HCT116 (cell line): ENCODE measurements around the gene SLC25A6. TPM values are rescaled to one million over a fixed set of nuclear protein-coding genes. Genes with fewer than 3 reads are reported as not detected.

Experiments
- ATAC-seq: fragments of 200-7000 bp; cut with Tn5 transposase; 2 replicates; pipeline ENCODE4 v1.9.1; 2020; ENCODE audit warnings: mild to moderate bottlenecking, moderate library complexity
- BruUV-seq: library from RNA; stranded (reverse); fragments of 400-500 nt; replicated peaks from 2 replicates; lab custom pipeline; 2021; lab: Mats Ljungman, UMichigan
- CTCF ChIA-PET: fragments of 300-600 bp; sonication (Branson Sonifier 250); formaldehyde crosslinking; loops from one replicate; lab custom pipeline; 2021; ENCODE audit warnings: antibody characterized with exemption; lab: Charles Lee
- POLR2A ChIA-PET: fragments of 300-600, 350-600 bp; sonication (Branson Sonifier 250); formaldehyde crosslinking; loops from one replicate; lab custom pipeline; 2021; ENCODE audit warnings: antibody characterized with exemption; lab: Charles Lee
- RAD21 ChIA-PET, 2 experiments: fragments of 300-600 bp; sonication (Branson Sonifier 250); formaldehyde crosslinking; loops; one replicate each; lab custom pipeline; 2023; ENCODE audit warnings: low total read pairs in 2 of 2; ENCODE audit not compliant: uncharacterized antibody in 2 of 2, unreplicated experiment in 2 of 2, low non-redundant PET in 1 of 2; lab: Charles Lee
- DNase-seq: peaks from one replicate; pipeline ENCODE4 v3.0.0-alpha.2; 2010; ENCODE audit warnings: low read depth, low spot score
- H2AFZ ChIP-seq: fragments of 200-600 bp; shearing (Covaris generic), sonication (generic); 2 replicates; pipeline ENCODE4 v1.6.1; 2017; ENCODE audit warnings: low read depth, mixed run types, mixed read lengths, antibody characterized with exemption, low read length; ENCODE audit not compliant: poor library complexity, severe bottlenecking
- H3K27ac ChIP-seq: 2 replicates; pipeline ENCODE4 v1.5.1; 2012; ENCODE audit warnings: low read depth, low read length
- H3K27me3 ChIP-seq: fragments of 200-600 bp; sonication (generic); 2 replicates; pipeline ENCODE4 v1.6.1; 2016; ENCODE audit warnings: mixed run types, low read length, mixed read lengths; ENCODE audit not compliant: insufficient read depth
- H3K36me3 ChIP-seq, 2 experiments: fragments of 200-500 bp in 1 of 2; fragments of 200-600 bp in 1 of 2; sonication (Bioruptor generic) in 1 of 2; sonication (generic) in 1 of 2; 2 replicates each; pipeline versions ENCODE4 v1.5.1 to v1.6.1; 2014 to 2016; ENCODE audit warnings: low read length in 2 of 2, inconsistent platforms in 1 of 2, mixed read lengths in 1 of 2, mixed run types in 1 of 2; ENCODE audit not compliant: insufficient read depth in 2 of 2, control insufficient read depth in 1 of 2
- H3K4me1 ChIP-seq, 2 experiments: fragments of 200-600 bp in 1 of 2; sonication (generic) in 1 of 2; 2 replicates each; pipeline versions ENCODE4 v1.5.1 to v1.6.1; 2012 to 2017; ENCODE audit warnings: low read length in 2 of 2, inconsistent platforms in 1 of 2, mild to moderate bottlenecking in 1 of 2, mixed read lengths in 1 of 2, mixed run types in 1 of 2, moderate library complexity in 1 of 2; ENCODE audit not compliant: insufficient read depth in 2 of 2, control insufficient read depth in 1 of 2
- H3K4me2 ChIP-seq: fragments of 200-600 bp; sonication (generic); 2 replicates; pipeline ENCODE4 v1.6.1; 2017; ENCODE audit warnings: mixed run types, low read length, mixed read lengths
- H3K4me3 ChIP-seq, 2 experiments: fragments of 200-600 bp in 1 of 2; sonication (generic) in 1 of 2; replicated peaks in 1 of 2; 2 replicates each; pipeline ENCODE4 v1.5.1; 2011 to 2016; ENCODE audit warnings: low read length in 2 of 2, control low read depth in 1 of 2, low read depth in 1 of 2, mild to moderate bottlenecking in 1 of 2, mixed read lengths in 1 of 2, mixed run types in 1 of 2
- H3K79me2 ChIP-seq: fragments of 200-600 bp; sonication (generic); 2 replicates; pipeline ENCODE4 v1.6.1; 2017; ENCODE audit warnings: mild to moderate bottlenecking, mixed run types, low read length, moderate library complexity, mixed read lengths; ENCODE audit not compliant: insufficient read depth
- H3K9ac ChIP-seq: fragments of 200-600 bp; sonication (generic); 2 replicates; pipeline ENCODE4 v1.6.1; 2016; ENCODE audit warnings: low read length, mixed read lengths
- H3K9me2 ChIP-seq: fragments of 200-600 bp; sonication (generic), shearing (Covaris generic); 2 replicates; pipeline ENCODE4 v1.6.1; 2017; ENCODE audit warnings: mixed run types, mild to moderate bottlenecking, moderate library complexity; ENCODE audit not compliant: insufficient read depth
- H3K9me3 ChIP-seq, 2 experiments: fragments of 200-500 bp in 1 of 2; fragments of 200-600 bp in 1 of 2; sonication (Bioruptor generic) in 1 of 2; sonication (generic) in 1 of 2; 2 replicates each; pipeline ENCODE4 v1.6.1; 2014 to 2017; ENCODE audit warnings: low read length in 2 of 2, mixed read lengths in 2 of 2, inconsistent platforms in 1 of 2, low read depth in 1 of 2, mild to moderate bottlenecking in 1 of 2, mixed run types in 1 of 2, moderate library complexity in 1 of 2; ENCODE audit not compliant: control insufficient read depth in 1 of 2, insufficient read depth in 1 of 2
- H4K20me1 ChIP-seq: fragments of 200-600 bp; sonication (generic), shearing (Covaris generic); 2 replicates; pipeline ENCODE4 v1.6.1; 2017; ENCODE audit warnings: mixed run types, mild to moderate bottlenecking, moderate library complexity; ENCODE audit not compliant: insufficient read depth
- CBX3 ChIP-seq: IDR thresholded peaks from 2 replicates; pipeline ENCODE4 v1.6.1; 2012; ENCODE audit warnings: low read depth
- CEBPB ChIP-seq: IDR thresholded peaks from 2 replicates; pipeline ENCODE4 v1.6.1; 2012; ENCODE audit warnings: low read depth
- ELF1 ChIP-seq: IDR thresholded peaks from 2 replicates; pipeline ENCODE4 v1.6.1; 2012; ENCODE audit warnings: low read depth, borderline replicate concordance
- EZH2phosphoT487 ChIP-seq: fragments of 200-600 bp; IDR thresholded peaks from 2 replicates; pipeline ENCODE4 v1.6.1; 2018; ENCODE audit warnings: antibody characterized with exemption, borderline replicate concordance
- JUND ChIP-seq: IDR thresholded peaks from 2 replicates; pipeline ENCODE4 v1.6.1; 2012
- POLR2AphosphoS5 ChIP-seq: IDR thresholded peaks from 2 replicates; pipeline ENCODE4 v1.6.1; 2011; ENCODE audit warnings: mild to moderate bottlenecking, low read depth, low read length, moderate library complexity
- SP1 ChIP-seq: IDR thresholded peaks from 2 replicates; pipeline ENCODE4 v1.6.1; 2012; ENCODE audit warnings: low read depth
- TCF7L2 ChIP-seq: IDR thresholded peaks from 2 replicates; pipeline ENCODE4 v1.7.0; 2011; ENCODE audit warnings: borderline replicate concordance, inconsistent platforms; ENCODE audit not compliant: insufficient read depth, insufficient read length; ENCODE audit errors: extremely low read depth
- intact Hi-C: fragments of 100-400 bp; cut with micrococcal nuclease; formaldehyde crosslinking; loops from 2 replicates; pipeline ENCODE4 v1.10.0; 2022
- total RNA-seq: library from RNA; stranded (reverse); gene quantifications from one replicate; pipeline ENCODE4 v1.2.1, GENCODE V29; 2021; ENCODE audit not compliant: unreplicated experiment

SLC25A6 gene
- total RNA-seq, 1 experiment from 2014 or later: 398 TPM

DNA sequence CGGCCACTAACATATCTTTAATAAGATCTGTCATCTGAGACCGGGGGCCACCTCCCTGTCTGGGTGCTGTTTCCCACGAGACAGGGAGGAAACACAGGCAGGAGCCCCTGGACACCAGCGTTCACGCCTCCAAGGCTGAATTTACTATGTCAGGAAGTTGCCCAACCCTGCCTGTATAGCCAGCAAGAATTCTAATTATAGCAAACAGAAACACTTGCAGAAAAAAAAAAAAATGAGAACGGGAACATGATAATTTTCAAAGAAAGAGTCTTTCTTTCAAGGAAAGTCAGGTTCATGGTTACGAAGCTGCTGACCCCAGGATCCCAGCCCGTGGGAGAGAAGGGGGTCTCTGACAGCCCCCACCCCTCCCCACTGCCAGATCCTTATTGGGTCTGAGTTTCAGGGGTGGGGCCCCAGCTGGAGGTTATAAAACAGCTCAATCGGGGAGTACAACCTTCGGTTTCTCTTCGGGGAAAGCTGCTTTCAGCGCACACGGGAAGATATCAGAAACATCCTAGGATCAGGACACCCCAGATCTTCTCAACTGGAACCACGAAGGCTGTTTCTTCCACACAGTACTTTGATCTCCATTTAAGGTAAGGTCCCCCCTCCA, 55.5 kb downstream of the SLC25A6 start, which contains the start of gene IL3RA:
Gene IL3RA (plus strand): TSS at position 455 of the 613 bp plus-strand sequence. CDS start 4,981 bp downstream, outside the sequence.
- H3K4me2 ChIP-seq: no peak within 1 kb of the TSS
- CTCF ChIA-PET: no interaction called here
- no peak within 1 kb of the TSS for H3K27ac ChIP-seq
- POLR2A ChIA-PET: no interaction called here
- no peaks in the 10 kb centered on the region for H3K4me1 ChIP-seq
- no peaks in the 10 kb centered on the region; a peak in 1 of 4 replicates for H3K9me3 ChIP-seq
- RAD21 ChIA-PET: no interaction called here
- no peaks in the 10 kb centered on the region for H3K27me3 ChIP-seq
- TF ChIP-seq CEBPB (no peak), TCF7L2 (no peak), ELF1 (no peak), SP1 (no peak), JUND (no peak), CBX3 (no peak), POLR2AphosphoS5 (no peak), EZH2phosphoT487 (no peak)
- H4K20me1 ChIP-seq: no peaks in the 10 kb centered on the region
- ATAC-seq: no peak
- no peaks in the 10 kb centered on the region for H3K36me3 ChIP-seq
- DNase-seq: no peak
- BruUV-seq: no TSS peak
- no peaks in the 10 kb centered on the region for H3K9me2 ChIP-seq
- no peak within 1 kb of the TSS for H2AFZ ChIP-seq
- intact Hi-C loops: no loop called here
- no peak within 1 kb of the TSS for H3K9ac ChIP-seq
- H3K79me2 ChIP-seq: no peaks in the 10 kb centered on the region
- no peak within 1 kb of the TSS for H3K4me3 ChIP-seq

Other genes starting within 250 kb of the SLC25A6 start
- 0.34 TPM for gene CRLF2, start 179.5 kb downstream of the SLC25A6 start, total RNA-seq
- gene CSF2RA, start 123.3 kb downstream of the SLC25A6 start, total RNA-seq: 3.8 TPM
- not detected for gene IL3RA, start 55.3 kb downstream of the SLC25A6 start, total RNA-seq
- gene ASMTL, start 60.8 kb upstream of the SLC25A6 start, total RNA-seq: 59.6 TPM
- gene P2RY8, start 145.1 kb upstream of the SLC25A6 start, total RNA-seq: 0.44 TPM
- 35.4 TPM for gene AKAP17A, start 199.5 kb upstream of the SLC25A6 start, total RNA-seq
- gene ASMT, start 222.9 kb upstream of the SLC25A6 start, total RNA-seq: not detected